RWPE1 (cell line): ENCODE measurements around the gene SDR39U1.
A peak's percentile ranks its signal among the peaks of the same experiment; 100 is the strongest.

ENCODE experiments used
- CTCF ChIA-PET: fragments of 350-600 bp; sonication (Branson Sonifier 250); formaldehyde crosslinking; extraction: SDS; loops from one replicate; lab custom pipeline; 2021; lab: Yijun Ruan, JAX
- POLR2A ChIA-PET: fragments of 400-600 bp; formaldehyde crosslinking; extraction: SDS; loops from one replicate; lab custom pipeline; 2020; ENCODE audit warnings: antibody characterized with exemption; ENCODE audit not compliant: low non-redundant PET; lab: Yijun Ruan, JAX
- DNase-seq: peaks from one replicate; pipeline ENCODE4 v3.0.0; 2012; ENCODE audit warnings: low spot score
- H3K27ac ChIP-seq: fragments of 450-650 bp; 2 replicates; pipeline ENCODE4 v1.5.1; 2017
- TF ChIP-seq, protein P1 (sequence below): fragments of 450-650 bp; conservative IDR thresholded peaks from 2 replicates; pipeline ENCODE4 v1.5.1; 2017; ENCODE audit warnings: low read depth, mild to moderate bottlenecking

Gene SDR39U1

DNA sequence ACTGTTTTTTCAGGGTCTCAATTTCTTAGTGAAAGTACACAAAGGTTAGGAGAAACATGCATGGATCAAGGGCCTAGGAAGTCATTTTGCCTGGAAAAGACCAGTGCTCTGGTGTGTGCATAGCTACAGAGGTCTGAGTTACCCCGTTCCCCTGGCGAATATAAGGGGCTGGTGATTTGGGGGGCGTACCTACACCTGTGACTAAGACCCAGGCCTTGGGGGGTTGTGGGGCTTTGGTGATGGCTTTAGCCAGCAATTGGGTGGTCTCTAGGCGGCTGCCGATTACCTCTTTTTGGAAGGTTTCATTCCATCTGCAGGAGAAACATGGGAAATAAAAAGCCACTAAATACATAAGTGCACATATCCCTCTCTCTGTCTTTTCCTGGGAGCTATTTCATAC, 1.1 kb downstream of the SDR39U1 start:
- peak overlapping the region; percentile 98 for H3K27ac ChIP-seq
- TF ChIP-seq, protein P1, sequence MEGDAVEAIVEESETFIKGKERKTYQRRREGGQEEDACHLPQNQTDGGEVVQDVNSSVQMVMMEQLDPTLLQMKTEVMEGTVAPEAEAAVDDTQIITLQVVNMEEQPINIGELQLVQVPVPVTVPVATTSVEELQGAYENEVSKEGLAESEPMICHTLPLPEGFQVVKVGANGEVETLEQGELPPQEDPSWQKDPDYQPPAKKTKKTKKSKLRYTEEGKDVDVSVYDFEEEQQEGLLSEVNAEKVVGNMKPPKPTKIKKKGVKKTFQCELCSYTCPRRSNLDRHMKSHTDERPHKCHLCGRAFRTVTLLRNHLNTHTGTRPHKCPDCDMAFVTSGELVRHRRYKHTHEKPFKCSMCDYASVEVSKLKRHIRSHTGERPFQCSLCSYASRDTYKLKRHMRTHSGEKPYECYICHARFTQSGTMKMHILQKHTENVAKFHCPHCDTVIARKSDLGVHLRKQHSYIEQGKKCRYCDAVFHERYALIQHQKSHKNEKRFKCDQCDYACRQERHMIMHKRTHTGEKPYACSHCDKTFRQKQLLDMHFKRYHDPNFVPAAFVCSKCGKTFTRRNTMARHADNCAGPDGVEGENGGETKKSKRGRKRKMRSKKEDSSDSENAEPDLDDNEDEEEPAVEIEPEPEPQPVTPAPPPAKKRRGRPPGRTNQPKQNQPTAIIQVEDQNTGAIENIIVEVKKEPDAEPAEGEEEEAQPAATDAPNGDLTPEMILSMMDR = no peak
- ChIA-PET POLR2A (interaction anchor here (0.5 kb wide), 1 partner anchor 115 kb away, joined by 7 read pairs; no protein-coding TSS in a partner anchor), CTCF (interaction anchor here (0.7 to 1.7 kb wide), 3 partner anchors 10 to 1688 kb away, joined by 3 to 8 read pairs (median 6); no protein-coding TSS in a partner anchor)
- no peak for DNase-seq

DNA sequence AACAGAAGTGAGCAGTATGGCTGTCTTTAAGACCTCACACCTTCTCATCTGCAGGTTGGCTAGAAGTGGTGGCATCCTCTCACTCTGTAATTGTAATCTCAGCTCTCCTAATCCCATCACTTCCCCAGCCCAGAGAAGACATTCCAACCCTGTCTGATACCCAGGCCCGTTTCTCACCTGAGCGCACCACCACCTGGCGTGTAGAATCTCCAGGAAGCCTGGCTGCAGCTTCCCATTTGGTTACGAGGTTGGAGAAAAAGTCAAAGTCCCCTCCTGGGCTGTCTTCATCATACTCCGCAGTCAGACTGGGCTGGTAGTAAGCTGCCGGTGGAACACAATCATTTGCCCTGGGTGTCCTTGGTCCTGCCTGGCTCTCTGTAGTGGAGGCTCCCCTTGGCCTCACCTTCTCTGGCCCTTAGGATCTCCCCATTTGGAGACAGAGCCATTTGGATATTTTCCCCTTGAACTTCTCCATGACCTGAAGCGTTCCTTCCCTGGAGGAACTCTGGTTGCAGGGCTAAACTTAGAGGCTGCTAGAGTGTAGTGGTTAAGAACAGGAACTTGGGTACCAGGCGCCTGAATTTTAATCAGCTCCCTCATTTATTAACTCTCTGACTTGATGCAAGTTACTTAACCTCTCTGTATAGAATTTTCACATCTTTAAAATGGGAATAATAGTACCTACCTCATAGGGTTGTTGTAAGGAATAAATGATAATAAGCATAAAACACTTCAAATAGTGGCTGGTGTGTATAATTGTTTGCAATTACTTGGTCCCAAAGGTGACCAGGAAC, 1.8 kb downstream of the SDR39U1 start:
- ChIA-PET POLR2A (no interaction called here), CTCF (interaction anchor here (0.7 to 1.7 kb wide), 3 partner anchors 9 to 107 kb away, joined by 3 to 8 read pairs (median 6); no protein-coding TSS in a partner anchor)
- DNase-seq = no peak
- peak overlapping the region; percentile 46 for H3K27ac ChIP-seq
- TF ChIP-seq, protein P1 = no peak

DNA sequence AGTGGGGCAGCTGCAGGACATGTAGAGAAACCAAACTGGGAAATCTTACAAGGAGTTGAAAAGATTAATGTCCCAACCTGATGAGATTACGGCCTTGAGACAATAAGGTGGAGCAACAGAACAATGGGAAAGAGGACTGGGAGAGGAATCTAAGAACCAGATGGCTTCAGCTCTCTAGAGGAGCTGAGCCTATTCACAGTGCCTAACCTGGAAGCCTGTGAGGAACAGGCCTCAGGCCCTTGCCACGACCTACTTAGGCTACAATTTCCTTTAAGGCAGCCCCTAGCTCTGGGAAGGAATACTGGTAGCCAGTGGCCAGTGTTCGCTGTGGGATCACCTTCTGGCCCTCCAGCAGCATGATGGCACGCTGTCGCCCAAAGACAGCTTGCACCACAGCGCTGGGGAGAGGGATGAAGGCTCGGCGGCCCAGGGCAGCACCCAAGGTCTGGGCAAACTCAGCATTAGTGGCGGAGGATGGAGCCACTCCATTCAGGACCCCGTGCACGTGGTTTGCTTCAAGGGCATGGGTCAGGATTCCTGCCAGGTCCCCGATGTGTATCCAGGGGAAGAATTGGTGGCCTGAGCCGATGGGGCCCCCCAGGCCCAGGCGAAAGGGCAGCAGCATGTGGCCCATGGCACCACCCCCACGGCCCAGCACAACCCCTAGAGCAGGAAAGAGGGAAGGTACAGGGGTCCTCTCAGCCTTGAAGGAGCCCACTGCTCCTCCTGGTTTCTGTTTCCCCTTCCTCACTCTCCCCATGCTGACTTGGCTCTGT, 2.6 kb downstream of the SDR39U1 start:
- TF ChIP-seq, protein P1 = no peak
- DNase-seq = no peak
- POLR2A ChIA-PET = no interaction called here
- CTCF ChIA-PET = interaction anchor here (0.7 to 1.0 kb wide), 2 partner anchors 13 to 106 kb away, joined by 3 to 4 read pairs; no protein-coding TSS in a partner anchor
- peak overlapping the region; percentile 46 for H3K27ac ChIP-seq

DNA sequence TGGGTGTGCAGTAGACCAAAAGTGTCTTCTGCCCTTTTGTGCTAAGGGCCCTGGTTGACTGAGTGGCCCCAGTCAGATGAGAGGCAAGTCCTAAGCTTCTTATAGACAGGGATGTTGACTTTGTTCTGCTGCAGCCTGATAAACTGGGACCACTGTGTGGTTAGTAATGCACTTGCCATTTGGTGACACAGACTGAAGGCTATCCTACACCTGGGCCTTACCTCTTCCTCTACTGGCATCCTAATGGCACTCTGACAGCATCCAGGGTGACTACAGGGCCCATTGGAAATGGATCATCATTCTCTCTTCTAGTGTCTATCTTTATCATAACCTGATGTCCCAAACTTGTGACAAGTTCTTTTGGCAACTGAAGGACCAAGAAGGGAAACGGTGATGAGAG, 3.3 kb downstream of the SDR39U1 start:
- no peak for DNase-seq
- TF ChIP-seq, protein P1 = no peak
- CTCF ChIA-PET = interaction anchor here (0.7 to 1.0 kb wide), 2 partner anchors 43 to 105 kb away, joined by 4 to 5 read pairs; no protein-coding TSS in a partner anchor
- no peak overlapping the region for H3K27ac ChIP-seq
- POLR2A ChIA-PET = no interaction called here

DNA sequence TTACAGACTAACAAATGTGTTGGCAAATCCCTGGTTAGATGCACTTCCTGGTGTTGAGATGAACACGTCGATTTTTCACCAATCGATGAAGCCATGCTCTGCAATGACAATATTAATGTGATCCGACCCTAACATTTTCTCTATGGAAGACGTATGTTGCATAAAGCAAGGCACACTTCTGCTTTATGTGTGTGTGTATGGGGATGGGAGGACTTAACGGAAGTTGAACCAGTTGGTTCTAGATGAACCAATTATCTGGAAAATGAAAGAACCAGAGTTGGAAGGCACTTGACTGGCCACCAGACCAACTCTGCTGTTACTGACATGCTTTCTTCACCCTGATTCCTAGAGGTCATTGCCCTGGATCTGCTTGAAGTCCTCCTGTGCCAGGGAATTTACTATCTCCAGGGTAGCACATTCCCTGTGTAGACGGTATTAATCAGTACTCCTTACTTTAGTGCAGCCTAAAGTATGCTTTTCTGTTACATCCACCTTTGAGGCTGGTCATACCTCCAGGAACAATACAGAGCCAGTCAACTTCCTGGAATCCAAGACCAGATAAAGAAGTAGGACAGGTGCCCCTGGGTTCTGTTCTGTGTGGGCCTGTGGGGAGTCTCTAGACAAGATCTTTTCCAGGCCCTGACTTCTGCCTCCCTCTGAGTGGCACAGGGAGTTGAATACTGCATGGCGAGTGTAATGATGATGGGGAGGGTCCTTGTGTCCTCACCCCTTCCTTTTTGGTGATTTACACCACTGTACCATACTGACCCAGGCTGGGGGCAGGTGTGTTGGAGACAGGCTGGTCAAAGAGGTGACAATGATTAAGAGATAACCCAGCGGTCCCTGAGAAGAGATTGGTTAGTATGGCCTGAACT, 4.1 kb downstream of the SDR39U1 start:
- no peak for DNase-seq
- POLR2A ChIA-PET = no interaction called here
- TF ChIP-seq, protein P1 = no peak
- H3K27ac ChIP-seq = no peak overlapping the region
- CTCF ChIA-PET = interaction anchor here (0.7 to 3.2 kb wide), 5 partner anchors 44 to 367 kb away, joined by 3 to 62 read pairs (median 5); no protein-coding TSS in a partner anchor

DNA sequence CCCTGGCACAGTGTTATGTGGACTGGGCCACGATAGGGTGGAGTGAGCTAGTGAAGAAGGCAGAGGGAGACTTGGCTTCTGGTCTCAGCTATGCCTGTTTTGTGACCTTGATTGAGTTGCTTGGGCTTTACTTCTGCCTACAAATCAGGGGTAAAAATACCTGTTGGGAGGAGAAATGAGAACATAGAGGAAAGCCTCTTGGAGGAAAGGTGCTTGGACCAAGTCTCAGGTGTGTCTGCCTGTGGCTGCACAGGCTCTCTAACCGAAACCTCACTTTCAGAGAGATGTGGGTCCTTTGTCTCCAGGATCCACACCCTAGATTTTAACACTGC, 4.9 kb downstream of the SDR39U1 start:
- H3K27ac ChIP-seq = peak overlapping the region; percentile 44
- ChIA-PET CTCF (interaction anchor here (0.8 to 3.2 kb wide), 4 partner anchors 101 to 366 kb away, joined by 3 to 62 read pairs (median 8); no protein-coding TSS in a partner anchor), POLR2A (no interaction called here)
- TF ChIP-seq, protein P1 = no peak
- no peak for DNase-seq
